GM19351 (cell line): Measurements from ENCODE around the gene GSC.
"Not testable (repeated sequence)": the region's sequence is repeated elsewhere in the genome, so short reads cannot be mapped to it uniquely, and the experiment has no call there.

Experiments
- ATAC-seq: cut with Tn5 transposase; IDR thresholded peaks from one replicate; pipeline ENCODE4 v1.9.1; 2021; ENCODE audit warnings: mild to moderate bottlenecking, moderate library complexity; ENCODE audit not compliant: unreplicated experiment

The GSC gene

DNA sequence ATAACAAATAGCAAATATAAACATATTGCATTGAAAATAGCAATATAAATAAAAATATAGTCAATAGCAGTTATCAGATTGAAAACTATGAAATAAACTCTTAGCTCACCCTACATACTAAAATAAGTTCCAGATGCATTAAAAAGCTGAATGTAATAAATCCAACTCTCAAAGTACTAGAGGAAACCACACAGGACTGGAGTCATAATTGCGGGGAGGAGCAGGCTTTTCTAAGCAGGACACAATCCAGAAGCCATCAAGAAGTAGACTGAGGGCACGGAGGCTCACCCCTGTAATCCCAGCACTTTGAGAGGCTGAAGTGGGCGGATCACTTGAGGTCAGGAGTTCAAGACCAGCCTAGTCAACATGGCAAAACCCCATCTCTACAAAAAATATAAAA, 22.2 kb downstream of the GSC start:
- ATAC-seq = no peak

DNA sequence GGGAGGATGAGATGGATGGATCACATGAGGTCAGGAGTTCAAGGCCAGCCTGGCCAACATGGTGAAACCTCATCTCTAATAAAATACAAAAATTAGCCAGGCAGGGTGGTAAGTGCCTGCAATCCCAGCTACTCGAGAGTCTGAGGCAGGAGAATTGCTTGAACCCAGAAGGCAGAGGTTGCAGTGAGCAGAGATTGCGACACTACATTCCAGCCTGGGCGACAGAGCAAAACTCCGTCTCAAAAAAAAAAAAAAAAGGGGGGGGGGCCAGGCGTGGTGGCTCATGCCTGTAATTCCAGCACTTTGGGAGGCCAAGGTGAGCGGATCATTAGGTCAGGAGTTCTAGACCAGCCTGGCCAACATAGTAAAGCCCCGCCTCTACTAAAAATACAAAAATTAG, 22.8 kb downstream of the GSC start:
- ATAC-seq = not testable (repeated sequence)

DNA sequence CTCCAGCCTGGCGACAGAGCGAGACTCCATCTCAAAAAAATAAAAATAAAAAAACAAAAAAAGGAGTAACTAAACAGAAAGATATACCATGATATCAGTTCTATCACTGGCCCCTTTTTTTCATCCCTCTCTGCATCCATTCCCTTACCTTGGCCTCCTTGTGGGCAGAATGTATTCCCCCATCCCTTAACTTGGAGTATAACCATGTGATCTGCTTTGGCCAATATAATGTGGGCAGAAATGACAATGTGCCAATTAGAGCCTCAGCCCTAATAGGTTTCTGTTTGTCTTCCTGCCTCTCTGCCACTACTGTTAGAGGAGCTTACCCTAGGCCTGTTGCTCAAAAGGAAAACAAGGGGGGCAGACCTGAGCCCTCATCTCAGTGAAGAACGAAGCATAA, 23.8 kb downstream of the GSC start:
- no peak for ATAC-seq

DNA sequence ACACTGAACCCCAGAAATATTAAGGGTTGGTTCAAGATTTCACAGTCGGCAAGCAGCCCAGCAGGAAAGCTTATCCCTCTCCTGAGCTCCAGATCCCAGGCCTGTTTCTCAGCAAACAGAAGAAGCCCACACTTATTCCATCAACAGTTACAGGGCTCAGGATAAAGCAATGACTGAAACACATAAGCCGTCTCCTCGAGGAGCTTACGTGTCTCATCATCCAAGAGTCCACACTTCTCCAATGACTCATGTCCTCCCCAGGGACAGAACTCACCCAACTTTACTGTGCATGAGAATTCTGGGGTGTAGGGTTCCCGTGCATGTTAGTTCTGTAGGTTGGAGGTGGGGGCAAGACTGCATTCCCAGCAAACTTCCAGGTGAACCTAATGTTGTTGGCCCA, 31.2 kb downstream of the GSC start:
- no peak for ATAC-seq

DNA sequence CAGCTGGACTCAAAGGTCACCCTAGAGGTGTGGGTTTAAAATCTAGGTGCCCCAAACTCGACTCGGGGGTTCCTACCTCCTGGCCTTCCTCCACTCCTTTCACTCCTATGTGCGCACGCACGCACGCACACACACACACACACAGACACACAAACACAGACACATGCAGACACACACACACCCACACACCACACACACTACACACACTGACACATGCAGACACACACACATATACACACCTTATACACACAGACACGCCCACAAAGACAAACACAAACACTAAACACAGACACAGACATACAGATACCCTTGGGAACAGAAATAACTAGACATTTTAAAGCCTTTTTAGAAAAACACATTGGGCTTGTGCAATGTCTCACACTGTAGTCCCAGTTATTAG, 31.8 kb downstream of the GSC start:
- ATAC-seq = no peak

DNA sequence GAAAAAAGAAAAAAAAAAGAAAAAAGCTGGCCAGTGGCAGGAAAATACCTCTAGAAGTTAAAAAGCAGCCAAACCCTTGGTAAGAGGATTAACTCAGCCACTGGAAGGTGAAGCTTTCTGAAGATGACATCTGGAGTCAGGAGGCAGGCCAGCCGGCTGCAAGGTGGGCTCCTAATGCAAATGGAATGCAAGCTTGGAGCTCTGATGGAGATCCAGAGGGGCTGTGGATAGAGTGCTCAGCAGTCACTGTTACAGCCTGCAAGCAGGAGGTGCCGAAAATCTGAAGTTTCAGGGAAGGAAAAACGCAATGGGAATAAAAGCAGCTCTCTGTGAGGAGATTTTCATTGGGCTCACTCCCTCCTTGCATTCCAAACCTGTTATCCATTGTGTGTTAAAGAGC, 41.0 kb downstream of the GSC start:
- no peak for ATAC-seq

DNA sequence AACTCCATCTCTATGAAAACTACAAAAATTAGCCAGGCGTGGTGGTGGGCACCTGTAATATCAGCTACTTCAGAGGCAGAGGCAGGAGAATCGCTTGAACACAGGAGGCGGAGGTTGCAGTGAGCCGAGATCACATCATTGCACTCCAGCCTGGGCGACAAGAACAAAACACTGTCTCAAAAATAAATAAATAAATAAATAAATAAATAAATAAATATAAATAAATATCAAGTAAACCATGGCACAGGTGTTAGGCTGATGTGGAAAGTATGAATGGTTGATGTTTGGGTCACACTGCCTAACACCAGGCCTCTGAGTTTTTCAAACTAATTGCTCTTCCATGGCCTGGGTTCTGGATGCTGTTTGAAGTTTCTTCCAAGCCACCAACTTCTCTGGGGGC, 41.5 kb downstream of the GSC start:
- not testable (repeated sequence) for ATAC-seq

DNA sequence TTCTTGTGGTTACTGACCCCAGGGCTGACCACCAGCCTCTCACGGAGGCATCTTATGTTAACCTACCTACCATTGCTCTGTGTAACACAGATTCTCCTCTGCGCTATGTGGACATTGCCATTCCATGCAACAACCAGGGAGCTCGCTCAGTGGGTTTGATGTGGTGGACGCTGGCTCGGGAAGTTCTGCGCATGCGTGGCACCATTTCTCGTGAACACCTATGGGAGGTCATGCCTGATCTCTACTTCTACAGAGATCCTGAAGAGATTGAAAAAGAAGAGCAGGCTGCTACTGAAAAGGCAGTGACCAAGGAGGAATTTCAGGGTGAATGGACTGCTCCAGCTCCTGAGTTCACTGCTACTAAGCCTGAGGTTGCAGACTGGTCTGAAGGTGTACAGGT, 43.3 kb downstream of the GSC start:
- ATAC-seq = not testable (repeated sequence)

DNA sequence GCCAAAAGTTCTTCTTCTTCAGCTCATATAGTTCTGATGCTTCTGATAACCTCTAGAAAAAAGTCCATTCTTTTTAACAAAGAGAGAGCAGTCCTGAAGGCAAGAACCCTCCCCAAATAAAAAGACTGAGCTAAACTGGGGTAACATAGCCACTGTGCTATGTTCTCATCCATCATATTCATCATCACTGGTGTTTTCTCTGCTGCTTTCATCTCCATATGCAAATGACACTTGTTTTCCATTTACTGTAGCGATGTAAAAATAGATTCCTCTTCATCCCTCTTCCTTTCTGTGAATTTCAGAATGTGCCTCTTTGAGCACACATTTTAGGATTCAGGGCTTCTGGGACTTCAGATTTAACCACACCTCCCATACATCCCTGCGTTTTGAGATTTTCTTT, 44.9 kb downstream of the GSC start:
- no peak for ATAC-seq

DNA sequence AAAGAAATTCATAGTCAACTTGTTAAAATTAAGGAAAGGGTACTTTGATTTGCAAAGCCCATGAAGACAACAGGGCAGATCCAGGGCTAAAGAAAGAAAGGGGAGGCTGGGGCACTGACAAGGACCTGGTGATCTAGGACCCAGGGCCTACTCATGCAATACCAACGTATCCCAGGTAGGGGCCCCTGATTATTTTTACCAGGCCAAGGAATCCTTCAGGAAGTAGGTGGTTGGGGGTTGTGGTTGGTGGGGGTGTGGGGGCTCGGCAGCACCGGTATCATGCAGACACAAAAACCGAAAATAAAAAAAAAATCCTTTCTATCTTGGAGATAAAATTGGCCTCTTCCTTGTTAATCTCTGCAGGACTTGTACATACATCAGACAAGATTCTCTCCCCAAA, 47.5 kb downstream of the GSC start:
- ATAC-seq = no peak
